A549 treated with ZK216348 at 1 μM for 4 hours (cell line): Measurements from ENCODE around the gene MAML1. TPM values are rescaled to one million over a fixed set of nuclear protein-coding genes. Genes with fewer than 3 reads are reported as not detected.

Experiments
- total RNA-seq: library from RNA; stranded (reverse); fragments of 200-300 nt; extraction: Qiagen RNA extraction; gene quantifications from 5 replicates; pipeline ENCODE4 v1.2.3, GENCODE V29; 2022; ENCODE audit warnings: low read depth

Gene MAML1
- total RNA-seq: 15.0 to 24.8 TPM (median 19.3 TPM) in 5 replicates

GRCh38 chr5:179732412-179732917 lies at the start of gene MAML1:
MAML1 (plus strand) TSS chr5:179732822; CDS start chr5:179733113, 291 bp downstream.

DNA sequence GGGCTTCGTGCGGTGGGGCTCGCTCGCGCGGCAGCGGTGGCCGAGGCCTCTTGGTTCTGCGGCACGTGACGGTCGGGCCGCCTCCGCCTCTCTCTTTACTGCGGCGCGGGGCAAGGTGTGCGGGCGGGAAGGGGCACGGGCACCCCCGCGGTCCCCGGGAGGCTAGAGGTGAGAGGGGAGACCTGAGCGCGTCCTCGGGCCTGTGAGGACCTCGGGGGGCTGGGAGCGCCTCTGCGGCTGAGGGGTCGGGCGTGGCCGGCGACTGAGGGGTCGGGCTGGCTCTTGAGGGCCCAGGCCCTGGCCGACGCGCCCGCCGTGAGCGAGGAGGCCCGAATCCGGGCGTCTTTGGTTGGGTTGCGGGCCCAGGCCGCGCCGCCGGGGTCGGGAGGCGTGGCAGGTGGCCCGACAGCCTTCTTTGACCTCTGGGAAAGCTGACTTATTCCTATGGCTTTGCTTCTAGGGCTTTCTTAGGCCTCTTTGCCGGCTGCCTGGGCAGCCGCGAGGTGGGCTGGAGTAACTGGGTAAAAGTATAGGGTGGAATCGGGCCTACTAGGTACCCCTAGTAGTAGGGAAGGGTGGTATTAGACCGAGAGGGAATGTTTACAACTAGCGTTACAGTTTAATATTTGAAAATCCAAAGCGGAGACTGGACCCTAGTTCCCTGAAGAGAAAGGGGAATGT lies 33.5 kb upstream of the MAML1 start, which contains the start of gene CANX:
Gene CANX (plus strand): TSS at position 33 of the 681 bp plus-strand sequence. CDS start 6,715 bp downstream, outside the sequence.

DNA sequence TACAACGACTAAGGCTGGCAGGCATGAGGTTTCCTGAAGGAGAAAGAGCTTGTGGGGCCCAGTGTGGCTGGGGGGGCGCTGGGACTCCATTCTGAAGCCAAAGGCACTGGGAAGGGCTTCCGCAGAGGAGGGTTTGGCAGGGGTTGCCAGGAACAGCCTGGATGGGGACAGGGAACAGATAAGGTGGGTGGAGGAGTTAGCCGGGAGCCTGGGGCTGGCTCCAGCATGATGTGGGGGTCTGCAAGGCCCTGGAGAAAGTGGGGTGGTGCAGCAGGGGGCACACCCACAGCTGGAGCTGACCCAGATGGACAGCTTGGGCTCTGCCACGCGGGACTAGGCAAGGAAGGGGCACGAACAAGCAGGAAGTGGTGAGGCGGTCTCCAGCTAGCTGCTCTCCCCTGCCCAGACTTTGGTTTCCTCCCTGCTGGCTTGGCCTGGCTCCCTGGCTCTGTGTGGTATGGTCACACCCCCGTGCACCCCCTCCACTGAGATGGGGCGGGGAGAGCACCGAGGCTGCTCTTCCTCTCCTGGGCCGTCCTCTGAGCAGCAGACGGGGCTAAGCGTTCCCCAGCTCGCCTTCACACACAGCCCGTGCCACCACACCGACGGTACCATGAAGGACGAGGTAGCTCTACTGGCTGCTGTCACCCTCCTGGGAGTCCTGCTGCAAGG lies 61.0 kb downstream of the MAML1 start, which contains the start of gene LTC4S:
Gene LTC4S (plus strand): TSS at position 519 of the 672 bp plus-strand sequence. CDS start 95 bp downstream, at position 614.

GRCh38 chr5:179806250-179807048 lies 73.8 kb downstream of the MAML1 start, which contains the start of gene MGAT4B:
MGAT4B (minus strand) TSS chr5:179806866; CDS start chr5:179806583, 283 bp downstream.

DNA sequence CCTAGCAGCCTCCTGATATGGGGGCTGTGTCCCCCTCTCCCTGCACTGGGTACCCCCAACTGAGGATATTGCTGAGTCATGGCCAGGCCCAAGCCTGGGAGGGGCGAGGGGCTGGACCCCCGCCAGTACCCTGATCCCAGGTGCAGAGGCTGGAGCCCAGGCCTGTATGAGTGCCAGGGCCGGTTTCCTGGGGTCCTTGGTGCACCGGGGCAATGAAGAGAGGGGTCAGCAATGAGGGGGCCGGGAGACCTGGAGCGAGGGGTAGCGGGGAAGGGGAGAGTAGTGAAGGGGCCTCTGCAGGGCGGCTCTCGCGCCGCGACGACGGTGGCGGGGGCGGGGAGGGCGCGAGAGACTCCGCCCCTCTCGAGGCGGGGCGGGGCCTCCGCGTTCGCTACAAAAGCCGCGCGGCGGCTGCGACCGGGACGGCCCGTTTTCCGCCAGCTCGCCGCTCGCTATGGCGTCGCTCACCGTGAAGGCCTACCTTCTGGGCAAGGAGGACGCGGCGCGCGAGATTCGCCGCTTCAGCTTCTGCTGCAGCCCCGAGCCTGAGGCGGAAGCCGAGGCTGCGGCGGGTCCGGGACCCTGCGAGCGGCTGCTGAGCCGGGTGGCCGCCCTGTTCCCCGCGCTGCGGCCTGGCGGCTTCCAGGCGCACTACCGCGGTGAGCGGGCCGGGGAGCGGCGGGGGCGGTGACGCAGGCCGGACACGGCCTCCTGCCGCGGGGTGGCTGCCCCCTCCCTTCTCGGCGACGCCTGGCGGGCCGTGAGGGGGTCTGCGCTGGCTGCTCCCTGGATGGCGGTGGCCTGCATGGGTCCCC lies 88.1 kb downstream of the MAML1 start, which contains the start of gene SQSTM1:
Gene SQSTM1 (plus strand): TSS at position 423 of the 815 bp plus-strand sequence. CDS start 32 bp downstream, at position 455.

Other genes with a start within 250 kb of the MAML1 start
- 28.6 to 34.3 TPM (median 31.0 TPM) in 5 replicates for gene RUFY1, start 182.3 kb upstream of the MAML1 start, total RNA-seq
- 492 to 619 TPM (median 511 TPM) in 5 replicates for gene HNRNPH1, start 109.2 kb upstream of the MAML1 start, total RNA-seq
- gene CBY3, start 51.8 kb upstream of the MAML1 start, total RNA-seq: not detected in 5 replicates
- 334 to 419 TPM (median 391 TPM) in 5 replicates for gene CANX, start 33.9 kb upstream of the MAML1 start, total RNA-seq
- gene LTC4S, start 61.2 kb downstream of the MAML1 start, total RNA-seq: 0.63 TPM in 1 of 5 replicates, not detected in the others
- gene MGAT4B, start 74.0 kb downstream of the MAML1 start, total RNA-seq: 183 to 244 TPM (median 236 TPM) in 5 replicates
- 928 to 1,201 TPM (median 1,000 TPM) in 5 replicates for gene SQSTM1, start 88.1 kb downstream of the MAML1 start, total RNA-seq
- 13.0 to 24.5 TPM (median 20.8 TPM) in 5 replicates for gene MRNIP, start 126.0 kb downstream of the MAML1 start, total RNA-seq
- 45.7 to 69.3 TPM (median 66.3 TPM) in 5 replicates for gene TBC1D9B, start 175.1 kb downstream of the MAML1 start, total RNA-seq